HG03442 (cell line): ENCODE measurements around the gene GAS2.

Experiments
- ATAC-seq: cut with Tn5 transposase; IDR thresholded peaks from one replicate; pipeline ENCODE4 v1.9.1; 2021; ENCODE audit warnings: mild to moderate bottlenecking, moderate library complexity; ENCODE audit not compliant: unreplicated experiment

GAS2 gene

DNA sequence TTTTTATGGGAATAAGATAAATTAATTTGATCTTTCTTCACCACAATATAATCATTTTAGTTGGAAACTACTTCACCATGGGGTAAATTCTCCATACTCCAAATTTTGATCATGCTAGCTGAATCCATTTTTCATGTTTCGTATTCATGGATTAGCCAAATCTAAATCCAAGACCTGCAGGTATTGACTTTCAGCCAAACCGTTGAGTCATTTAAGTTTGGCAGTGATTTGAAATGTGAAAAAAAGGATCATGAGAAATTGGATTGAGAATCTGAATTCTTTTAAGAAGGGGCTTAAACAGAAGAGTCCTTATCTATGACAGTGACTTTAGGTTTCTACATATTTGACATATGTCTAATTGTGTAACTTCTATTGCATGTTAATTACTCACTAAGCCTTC lies 5.3 kb downstream of the GAS2 start:
- ATAC-seq, result no peak

DNA sequence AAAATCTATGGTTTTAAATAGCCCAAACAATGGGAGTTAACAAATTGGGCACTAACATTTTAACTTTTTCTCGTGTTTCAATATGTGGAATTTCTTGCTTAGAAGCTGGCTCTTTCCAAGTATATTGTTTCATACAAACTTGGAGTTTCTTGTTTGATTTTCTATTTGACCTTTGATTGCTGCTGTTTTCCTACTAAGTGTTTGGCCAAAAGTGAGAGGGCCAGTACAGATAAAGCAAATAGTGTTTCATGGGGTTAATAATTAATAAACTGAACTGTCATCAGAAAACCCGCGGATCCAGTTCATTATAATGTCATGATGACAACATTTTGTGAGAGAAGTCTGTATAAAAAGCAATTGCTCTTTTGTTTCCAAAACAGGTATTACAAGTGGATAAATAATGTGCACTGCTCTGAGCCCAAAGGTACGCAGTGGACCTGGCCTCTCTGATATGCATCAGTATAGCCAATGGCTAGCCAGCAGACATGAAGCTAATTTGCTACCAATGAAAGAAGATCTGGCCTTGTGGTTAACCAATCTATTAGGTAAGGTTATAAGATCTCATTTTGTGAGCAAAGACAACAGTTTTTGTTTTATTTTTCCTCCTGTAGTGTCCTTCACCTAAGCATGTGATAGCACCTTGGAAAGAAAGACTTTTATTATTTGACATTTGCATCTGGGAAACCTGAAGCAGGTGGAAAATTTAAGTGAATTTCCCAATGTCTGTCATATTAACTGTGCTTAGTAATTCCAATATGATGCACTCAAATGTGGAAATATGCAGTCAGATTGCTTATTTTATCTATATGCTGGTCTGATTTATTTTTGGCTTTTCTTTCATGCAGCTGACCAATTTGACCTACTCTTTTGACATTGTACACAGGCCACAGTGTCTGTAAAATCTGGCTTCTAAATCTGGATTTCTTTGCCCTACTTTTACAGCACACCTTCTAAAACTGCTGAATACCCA lies 8.3 kb downstream of the GAS2 start:
- no peak for ATAC-seq

DNA sequence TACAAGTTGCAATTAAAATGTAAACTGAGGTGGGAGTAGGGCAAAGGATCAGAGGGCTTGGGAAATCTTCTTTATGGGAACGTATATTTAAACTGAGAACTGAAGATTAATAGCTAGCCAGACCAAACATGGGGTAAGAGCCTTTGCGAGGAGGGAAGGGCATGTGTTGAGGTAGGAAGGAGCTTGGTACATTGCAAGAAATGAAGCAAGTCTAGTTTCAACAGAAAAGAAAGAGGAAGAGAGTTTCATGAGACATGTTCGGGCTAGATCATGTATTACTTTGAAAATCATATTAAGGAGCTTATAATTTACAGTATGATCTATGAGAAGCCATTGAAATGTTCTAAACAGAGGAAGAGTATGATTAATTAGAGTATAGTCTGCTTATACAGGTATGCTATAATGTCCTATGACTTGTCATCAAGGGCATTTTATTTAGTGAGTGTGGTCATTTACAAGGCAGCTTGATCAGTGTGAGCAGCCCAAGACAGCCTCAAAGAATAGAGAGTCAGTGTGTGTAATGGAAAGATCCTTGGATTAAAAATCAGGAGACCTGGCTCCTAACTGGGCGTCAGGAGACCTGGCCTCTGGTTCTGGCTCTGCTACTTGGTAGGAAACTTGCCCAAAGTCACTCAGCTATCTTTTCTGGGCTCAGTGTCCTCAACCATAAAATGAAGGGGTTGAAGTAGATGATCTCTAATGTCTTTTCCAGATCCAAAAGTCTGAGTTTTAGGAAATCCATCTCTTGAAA lies 10.9 kb downstream of the GAS2 start:
- no peak for ATAC-seq

DNA sequence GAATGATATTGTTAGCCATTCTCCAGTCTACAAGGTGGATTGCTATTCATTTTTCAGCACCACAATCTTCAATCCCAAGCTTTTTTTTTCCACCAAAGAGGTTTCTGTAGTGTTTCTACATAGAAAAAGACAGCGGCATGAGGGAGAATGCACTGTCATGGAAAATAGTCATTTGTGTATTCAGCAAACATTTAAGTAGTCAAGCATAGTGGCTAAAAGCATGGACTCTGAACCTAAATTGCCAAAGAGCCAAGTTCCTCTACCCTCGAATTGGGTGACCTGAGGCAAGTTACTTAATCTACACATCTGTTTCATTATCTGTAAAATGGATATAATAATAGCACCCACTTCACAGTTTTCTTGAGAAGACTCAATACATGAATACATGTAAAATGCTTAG lies 14.2 kb downstream of the GAS2 start:
- ATAC-seq, result no peak

DNA sequence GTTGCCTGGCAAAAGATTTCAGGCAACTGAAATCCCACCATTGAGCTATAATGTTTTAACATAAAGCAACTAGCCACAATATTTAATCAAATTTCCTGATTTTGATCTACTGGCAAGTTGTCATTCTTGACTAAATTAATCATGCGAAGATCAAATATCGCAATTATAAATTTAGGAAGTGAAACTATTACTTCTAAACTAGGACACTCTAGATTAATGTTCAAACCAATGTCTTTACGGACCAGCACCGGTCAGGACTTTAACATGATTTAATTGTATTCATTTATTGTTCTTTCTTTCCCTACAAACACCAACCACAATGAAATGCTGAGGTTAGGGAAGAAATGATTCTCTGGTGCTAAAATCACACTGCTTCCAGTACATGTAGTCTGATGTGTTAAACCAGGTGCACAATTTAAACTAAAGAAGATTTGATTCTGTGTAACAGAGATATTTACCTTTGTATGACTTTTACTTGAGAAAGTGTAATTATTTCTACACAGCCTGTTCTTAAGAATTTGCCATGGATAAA lies 14.9 kb downstream of the GAS2 start:
- ATAC-seq, result no peak

DNA sequence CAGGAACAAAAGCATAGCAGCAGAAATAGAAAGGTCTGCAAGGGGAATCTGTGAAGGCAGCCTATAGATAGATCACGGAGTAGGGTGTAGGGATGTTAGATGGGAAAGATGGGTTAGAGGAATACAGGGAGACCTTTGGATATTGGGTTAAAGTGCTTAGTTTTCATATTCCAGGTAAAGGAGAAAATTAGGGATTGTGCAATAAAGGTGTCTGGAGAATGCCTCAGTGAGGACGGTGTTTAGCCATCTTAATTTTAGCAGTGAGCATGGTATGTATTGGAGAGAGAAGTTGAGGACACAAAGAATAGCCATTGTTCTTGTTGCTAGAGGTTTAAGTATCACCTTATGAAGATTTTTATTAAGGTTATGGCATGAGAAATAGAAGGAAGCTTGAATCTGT lies 17.7 kb downstream of the GAS2 start:
- ATAC-seq, result no peak

DNA sequence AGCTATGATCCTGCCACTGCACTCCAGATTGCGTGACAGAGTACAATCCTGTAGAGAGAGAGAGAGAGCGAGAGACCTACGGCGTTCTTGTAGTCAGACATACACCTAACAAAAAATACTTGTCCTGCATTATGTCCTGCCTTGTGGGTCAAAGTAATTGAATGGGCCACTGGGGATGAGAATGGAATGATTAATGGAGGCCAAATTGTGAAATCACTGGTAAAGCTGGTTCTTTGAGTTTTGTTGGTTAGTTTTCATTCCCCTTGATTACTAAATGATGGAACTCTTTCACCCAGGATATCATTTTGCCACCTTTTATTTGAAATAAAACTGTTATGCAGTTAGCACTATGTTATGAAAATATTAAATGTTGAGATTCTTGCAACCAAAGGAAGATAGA lies 18.7 kb downstream of the GAS2 start:
- ATAC-seq, result no peak

DNA sequence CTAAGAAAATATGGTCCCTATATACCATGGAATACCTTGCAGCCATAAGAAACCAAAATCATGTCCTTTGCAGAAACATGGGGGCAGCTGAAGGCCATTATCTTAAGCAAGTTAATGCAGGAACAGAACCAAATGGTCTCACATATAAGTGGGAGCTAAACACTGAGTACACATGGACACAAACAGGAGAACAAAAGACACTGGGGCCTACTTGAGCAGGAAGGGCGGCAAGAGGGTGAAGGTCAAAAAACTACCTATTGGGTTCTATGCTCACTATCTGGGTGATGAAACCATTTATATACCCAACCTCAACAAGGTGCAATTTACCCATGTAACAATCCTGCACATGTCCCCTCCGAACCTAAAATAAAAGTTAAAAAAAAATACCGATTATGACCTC lies 22.5 kb downstream of the GAS2 start:
- no peak for ATAC-seq

DNA sequence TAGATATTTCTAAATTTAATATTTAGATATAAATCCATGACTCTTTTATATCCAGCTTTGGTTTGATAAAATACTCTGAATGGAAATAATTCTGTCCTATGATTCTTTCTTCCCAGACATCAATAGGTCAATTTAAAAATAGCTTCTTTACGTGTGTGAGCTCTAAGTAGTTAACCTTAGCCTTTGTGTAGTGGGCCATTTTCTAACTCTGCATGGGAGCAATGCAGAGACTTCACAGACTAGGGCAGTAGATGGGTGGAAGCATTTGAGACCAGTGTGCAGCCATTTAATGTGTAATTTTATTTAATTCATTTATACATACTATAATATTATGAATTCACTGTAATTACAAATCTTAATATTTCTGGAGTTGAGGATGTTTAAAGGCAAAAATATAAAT lies 23.8 kb downstream of the GAS2 start:
- ATAC-seq, result no peak

DNA sequence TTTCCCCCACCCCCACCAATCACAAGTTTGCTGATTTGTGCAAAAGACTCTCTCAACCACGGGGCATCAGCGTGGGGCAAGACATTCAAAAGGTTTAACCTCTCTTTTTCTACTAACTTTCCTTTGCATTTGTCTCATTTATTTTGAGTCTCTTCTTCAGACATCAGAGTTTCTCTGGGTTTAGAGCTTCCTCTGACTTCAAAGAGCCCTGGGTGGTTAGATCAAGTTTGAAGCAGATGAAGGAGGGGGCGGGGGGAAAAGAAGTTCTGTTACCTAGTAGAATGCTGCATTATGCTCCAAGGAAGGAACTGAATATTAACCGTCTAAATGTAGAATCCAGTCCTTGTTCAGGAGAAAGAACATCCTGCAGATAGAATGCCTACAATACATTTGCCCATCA lies 24.5 kb downstream of the GAS2 start:
- no peak for ATAC-seq

DNA sequence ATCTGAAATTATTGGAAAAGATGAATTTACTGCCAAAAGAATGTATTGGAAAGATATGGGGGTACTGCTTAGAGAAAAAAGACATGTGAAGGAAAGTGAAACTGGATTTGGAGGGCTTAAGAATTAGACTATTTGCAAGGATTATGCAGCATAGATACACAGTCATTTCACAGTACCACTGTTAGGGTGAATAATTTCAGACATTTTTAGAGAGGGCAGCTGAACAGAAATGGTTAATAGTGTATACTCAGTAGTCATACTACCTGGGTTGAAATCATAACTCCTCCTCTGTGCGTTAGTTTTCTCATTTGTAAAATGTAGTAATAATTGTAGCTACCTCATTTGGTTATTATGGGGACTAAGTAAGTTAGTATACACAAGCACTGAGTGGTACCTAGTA lies 33.0 kb downstream of the GAS2 start:
- ATAC-seq, result no peak

DNA sequence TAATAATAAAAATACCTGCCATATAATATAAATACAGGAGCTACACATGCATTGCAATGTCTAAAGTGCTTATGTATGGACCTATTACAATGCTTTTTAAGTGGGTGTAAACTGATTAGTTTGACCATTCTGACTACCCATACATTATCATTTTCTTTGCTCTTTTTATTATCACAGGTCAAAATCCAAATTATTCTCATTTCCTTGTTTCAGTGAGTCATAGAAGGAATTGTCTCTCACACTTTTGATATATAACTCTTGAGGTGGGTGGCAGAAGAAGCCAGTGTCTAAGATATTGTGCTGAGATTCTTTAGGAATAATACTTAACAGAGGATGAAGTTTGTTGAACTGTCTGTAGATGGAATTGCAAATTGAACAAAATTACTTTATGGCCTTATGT lies 35.6 kb downstream of the GAS2 start:
- ATAC-seq, result no peak

DNA sequence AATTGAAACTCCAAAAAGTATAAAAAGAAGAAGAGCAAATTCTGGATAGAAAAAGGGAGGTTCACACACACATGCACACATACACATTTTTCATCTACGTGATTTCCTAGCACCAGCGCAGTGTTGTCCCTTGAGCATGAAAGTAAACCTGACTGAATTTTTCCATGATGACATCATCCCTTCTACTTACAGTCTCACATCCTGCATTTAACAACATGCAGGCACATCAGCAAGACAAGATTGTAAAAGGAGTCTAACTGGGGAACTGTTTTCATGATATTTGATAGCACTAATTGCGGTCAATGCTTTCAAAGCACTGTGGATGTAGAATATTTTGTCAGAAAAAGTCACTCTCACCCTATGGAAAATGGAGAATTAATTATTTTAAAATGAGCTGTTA lies 36.6 kb downstream of the GAS2 start:
- no peak for ATAC-seq

DNA sequence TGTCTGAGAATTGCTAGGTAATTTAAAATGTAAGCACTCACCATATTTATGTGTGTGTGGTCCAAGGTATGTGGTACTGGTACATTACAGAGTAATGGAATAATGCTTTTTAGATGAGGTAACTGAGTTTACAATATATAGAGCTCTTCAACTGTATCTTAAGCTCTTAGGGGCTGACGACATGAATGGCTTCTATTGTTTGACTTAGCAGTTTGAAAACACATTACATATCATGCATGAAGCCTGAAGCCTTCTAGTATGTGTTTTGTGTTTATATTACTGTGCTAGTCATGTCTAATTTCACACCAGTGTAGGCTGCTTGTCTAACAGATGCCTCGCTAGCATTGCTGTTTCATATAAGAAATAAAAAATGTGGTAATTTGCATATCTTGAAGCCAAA lies 37.2 kb downstream of the GAS2 start:
- ATAC-seq, result no peak

DNA sequence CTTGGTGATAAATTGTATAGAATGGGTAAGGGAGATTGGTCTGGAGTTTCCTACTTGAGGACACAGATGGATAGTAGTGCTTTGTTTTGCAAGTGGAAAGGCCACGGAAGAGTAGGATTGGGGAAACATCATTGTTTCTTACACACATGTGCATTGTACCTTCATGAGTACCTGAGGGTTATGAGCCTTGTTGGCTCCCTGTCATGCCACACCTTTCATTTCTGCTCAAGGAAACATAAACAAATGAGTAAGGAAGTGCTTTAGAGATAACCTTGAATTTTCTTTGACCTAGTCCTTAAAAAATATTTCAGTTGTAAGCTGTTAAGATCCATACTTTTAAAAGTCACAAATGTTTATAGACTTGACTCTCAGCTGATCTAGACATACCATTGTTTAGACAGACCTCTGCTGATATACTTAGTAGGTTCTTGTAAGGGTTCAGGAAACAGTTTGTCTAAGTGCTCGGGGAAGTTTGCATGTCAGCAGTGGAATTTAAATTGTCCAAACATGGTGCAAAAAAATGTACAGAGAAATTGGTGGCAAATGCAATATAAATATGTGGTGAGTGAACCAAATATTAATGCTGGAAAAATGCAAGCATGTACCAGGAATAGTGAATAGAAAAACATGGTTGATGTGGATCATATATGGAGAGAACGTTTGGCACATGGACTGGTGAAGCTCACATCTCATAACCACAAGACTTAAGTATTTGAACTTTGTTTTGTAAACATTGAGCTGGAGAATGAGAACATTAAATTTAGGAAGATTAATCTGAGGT lies 40.9 kb downstream of the GAS2 start:
- ATAC-seq, result no peak

DNA sequence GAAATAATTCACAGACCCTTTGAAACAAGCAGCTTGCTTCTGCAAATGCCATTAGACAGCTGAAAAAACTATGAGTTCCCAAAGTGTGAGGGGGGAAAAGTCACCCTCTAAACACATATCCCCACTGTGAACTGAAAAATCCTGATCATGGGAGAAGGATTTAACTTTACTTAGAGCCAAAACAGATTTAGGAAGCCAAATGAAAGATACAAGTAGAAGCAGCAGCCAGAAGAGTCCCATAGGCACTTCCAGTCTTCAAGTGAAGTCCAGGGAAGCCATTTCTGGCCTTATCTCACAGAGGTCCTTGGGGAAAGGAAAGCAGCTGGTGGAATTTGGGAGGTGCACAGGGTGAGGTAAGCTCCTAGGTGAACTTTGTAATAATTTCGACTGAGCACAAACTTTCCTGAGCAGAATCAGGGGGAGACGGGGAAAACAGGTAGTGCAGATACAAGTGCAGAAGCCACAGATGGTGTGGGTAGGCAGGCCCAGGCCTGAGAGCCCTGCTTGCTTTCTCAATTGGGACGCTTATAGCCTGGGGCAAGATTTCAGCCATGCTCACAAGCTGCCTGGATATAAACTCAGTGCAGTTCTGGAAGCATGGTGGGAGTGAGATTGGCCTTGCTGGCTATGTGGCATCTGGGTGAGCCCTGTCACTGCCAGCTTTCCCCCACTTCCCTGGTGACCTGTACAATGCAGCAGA lies 44.8 kb downstream of the GAS2 start:
- ATAC-seq, result no peak

DNA sequence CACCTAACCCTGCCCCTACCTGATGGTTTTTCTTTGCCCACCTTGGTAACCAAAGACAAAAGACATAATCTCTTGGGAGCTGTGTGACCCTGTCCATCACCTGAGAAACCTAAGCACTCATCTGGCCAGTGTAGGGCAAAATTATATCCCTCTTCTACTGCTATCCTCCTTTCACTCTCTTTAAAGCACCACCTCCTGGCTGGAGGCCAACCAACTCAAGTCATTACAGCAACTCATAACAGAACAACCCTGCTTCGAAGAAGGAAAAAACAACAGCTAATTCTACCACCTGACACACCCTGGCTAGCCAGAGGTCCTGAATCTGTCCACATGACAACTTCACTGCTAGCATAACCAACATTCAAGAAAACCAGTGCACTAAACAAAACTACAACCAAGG lies 45.5 kb downstream of the GAS2 start:
- ATAC-seq, result no peak

DNA sequence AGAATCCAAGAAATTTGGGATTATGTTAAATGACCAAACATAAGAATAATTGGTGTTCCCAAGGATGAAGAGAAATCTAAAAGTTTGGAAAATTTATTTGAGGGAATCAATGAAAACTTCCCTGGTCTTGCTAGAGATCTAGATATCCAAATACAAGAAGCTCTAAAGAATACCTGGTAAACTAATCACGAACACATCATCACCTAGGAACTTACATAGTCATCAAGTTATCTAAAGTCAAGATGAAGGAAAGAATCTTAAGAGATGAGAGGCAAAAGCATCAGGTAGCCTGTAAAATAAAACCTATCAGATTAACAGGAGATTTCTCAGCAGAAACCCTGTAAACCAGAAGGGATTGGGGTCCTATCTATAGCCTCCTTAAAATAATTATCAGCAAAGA lies 46.9 kb downstream of the GAS2 start:
- no peak for ATAC-seq

DNA sequence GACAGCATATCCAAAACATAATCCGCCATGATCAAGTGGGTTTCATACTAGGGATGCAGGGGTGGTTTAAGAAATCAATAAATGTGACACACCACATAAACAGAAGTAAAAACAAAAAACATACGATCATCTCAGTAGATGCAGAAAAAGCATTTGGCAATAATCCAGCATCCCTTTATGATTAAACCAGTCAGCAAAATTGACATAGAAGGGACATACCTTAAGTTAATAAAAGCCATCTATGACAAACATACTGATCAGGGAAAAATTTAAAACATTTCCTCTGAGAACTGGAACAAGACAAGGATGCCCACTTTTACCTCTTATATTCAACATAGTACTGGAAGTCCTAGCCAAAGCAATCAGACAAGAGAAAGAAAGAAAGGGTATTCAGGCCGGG lies 49.6 kb downstream of the GAS2 start:
- ATAC-seq, result no peak

DNA sequence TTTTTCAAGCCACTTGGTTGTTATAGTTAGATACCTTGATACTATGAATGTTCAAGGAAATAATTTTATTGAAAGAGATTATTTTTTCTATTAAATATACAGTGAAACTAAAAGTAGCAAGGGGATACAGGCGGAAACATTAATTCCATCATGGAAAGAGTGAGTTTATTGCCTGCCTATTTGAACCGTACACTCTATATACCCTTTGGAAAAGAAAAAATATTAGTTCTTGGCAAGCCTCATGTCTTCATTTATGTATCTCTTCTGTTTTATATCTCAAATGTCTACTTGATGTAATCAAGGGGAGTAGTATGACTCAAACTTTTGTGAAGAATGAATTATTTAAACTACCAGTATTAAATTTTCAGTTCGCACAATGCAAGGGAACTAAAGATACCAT lies 54.0 kb downstream of the GAS2 start:
- ATAC-seq, result no peak

DNA sequence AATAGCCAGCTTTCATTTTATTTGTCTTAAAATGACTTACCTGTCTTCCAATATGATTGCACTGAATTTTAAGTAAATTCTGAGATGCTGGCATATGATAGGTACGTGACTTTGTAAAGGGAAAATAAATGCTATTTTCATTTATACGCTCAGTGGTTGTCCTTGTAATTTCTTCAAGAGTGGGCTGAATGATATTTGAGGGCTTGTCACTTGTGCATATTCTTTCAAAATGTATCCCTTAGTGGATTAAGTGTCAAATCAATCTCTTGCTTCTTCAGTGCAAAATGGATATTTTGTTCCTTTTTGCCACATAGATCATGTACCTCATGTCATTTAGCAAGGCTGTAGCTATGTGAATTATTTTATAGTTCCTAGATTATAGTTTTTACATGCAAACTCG lies 56.9 kb downstream of the GAS2 start:
- ATAC-seq, result no peak
